ENCODE measurements around the gene PRCP.

- TF ChIP-seq EZH2phosphoT487 (conservative IDR thresholded peaks at IDR 0.05; ENCODE audit: low read length) (no peak), CTCF (IDR thresholded peaks at IDR 0.05; ENCODE audit: insufficient read depth, low read length, poor library complexity, severe bottlenecking) (no peak)
Measured at GRCh38 chr11:82776377-82776776, 123.9 kb downstream of the PRCP start.
